ENCODE results near the gene ADGB.

DNA sequence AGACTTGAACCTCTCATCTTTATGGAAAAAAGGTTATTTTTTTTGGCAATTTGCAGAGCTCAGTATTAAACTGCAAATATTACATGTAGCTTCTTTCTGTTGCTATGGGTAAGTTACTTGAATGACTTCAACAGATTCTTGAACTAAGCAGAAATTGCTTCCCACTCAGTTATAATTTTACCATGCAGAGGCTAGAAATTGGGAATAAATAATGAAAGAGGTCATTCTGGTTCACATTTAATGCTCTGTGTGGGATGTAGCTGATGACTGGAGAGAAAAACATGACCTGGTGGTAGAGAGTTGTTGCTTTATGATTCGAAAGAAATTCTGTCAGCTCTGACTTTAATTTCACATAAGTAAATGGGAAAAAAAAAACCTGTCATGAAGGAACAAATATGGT, 16.8 kb upstream of the ADGB start:
- no peak for TF ChIP-seq EZH2 (IDR thresholded peaks at IDR 0.05; ENCODE audit: low read length)
- TF ChIP-seq, protein P1, sequence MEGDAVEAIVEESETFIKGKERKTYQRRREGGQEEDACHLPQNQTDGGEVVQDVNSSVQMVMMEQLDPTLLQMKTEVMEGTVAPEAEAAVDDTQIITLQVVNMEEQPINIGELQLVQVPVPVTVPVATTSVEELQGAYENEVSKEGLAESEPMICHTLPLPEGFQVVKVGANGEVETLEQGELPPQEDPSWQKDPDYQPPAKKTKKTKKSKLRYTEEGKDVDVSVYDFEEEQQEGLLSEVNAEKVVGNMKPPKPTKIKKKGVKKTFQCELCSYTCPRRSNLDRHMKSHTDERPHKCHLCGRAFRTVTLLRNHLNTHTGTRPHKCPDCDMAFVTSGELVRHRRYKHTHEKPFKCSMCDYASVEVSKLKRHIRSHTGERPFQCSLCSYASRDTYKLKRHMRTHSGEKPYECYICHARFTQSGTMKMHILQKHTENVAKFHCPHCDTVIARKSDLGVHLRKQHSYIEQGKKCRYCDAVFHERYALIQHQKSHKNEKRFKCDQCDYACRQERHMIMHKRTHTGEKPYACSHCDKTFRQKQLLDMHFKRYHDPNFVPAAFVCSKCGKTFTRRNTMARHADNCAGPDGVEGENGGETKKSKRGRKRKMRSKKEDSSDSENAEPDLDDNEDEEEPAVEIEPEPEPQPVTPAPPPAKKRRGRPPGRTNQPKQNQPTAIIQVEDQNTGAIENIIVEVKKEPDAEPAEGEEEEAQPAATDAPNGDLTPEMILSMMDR (optimal IDR thresholded peaks at IDR 0.05 in 1 of 3, IDR thresholded peaks at IDR 0.05 in 1 of 3, conservative IDR thresholded peaks at IDR 0.05 in 1 of 3; ENCODE audit: extremely low read depth in 1 of 3, insufficient read depth in 2 of 3, low read length in 3 of 3), result no peak

Measured in keratinocyte (primary cell).